AG09309 (cell line): ENCODE measurements around the gene ADSS1.

Experiments used
- DNase-seq: peaks from one replicate; pipeline ENCODE4 v3.0.0-alpha.2; 2010; ENCODE audit warnings: low read depth
- H3K4me3 ChIP-seq: 2 replicates; pipeline ENCODE4 v1.5.1; 2011; ENCODE audit warnings: mild to moderate bottlenecking, low read depth, low read length, moderate library complexity; ENCODE audit not compliant: control insufficient read depth
- TF ChIP-seq, protein P1 (sequence below): IDR thresholded peaks from 2 replicates; pipeline ENCODE4 v1.5.1; 2011; ENCODE audit warnings: mild to moderate bottlenecking, low read depth, low read length, inconsistent platforms; ENCODE audit not compliant: insufficient read depth, control insufficient read depth; ENCODE audit errors: missing control alignments

Gene ADSS1

GRCh38 chr14:104704252-104704651, 19.8 kb upstream of the ADSS1 start:
- TF ChIP-seq, protein P1, sequence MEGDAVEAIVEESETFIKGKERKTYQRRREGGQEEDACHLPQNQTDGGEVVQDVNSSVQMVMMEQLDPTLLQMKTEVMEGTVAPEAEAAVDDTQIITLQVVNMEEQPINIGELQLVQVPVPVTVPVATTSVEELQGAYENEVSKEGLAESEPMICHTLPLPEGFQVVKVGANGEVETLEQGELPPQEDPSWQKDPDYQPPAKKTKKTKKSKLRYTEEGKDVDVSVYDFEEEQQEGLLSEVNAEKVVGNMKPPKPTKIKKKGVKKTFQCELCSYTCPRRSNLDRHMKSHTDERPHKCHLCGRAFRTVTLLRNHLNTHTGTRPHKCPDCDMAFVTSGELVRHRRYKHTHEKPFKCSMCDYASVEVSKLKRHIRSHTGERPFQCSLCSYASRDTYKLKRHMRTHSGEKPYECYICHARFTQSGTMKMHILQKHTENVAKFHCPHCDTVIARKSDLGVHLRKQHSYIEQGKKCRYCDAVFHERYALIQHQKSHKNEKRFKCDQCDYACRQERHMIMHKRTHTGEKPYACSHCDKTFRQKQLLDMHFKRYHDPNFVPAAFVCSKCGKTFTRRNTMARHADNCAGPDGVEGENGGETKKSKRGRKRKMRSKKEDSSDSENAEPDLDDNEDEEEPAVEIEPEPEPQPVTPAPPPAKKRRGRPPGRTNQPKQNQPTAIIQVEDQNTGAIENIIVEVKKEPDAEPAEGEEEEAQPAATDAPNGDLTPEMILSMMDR: no peak
- no peak for DNase-seq
- H3K4me3 ChIP-seq: no peak overlapping the region

GRCh38 chr14:104705340-104706047, 18.5 kb upstream of the ADSS1 start:
- no peak overlapping the region for H3K4me3 ChIP-seq
- DNase-seq: no peak
- TF ChIP-seq, protein P1: no peak

DNA sequence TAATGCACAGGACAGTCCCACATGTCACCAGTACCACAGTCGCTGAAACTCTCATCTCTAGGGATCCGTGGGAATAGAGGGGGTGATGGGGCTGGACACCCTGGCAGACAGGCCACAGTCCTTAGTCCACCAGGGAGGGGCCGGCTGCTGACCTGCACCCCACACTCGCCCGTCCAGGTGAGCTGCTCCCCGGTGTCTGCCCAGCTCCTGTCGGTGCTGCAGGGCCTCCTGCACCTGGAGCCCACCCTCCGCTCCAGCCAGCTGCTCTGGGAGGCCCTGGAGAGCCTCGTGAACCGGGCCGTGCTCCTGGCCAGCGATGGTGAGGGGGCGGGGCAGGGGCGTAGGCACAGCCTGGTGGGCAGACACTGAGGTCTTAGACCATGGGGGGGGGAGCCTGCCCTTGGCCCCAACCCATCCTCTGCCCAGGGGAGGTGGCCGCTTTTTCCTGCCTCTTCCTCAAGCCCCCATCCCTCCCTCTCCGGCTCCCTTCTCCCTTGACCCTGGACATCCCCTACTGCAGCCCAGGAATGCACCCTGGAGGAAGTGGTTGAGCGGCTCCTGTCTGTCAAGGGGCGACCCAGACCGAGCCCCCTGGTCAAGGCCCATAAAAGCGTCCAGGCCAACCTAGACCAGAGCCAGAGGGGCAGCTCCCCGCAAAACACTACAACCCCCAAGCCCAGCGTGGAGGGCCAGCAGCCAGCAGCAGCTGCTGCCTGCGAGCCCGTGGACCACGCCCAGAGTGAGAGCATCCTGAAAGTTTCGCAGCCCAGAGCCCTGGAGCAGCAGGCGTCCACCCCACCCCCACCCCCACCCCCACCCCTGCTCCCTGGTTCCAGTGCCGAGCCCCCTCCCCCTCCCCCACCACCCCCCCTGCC, 17.1 kb upstream of the ADSS1 start:
- DNase-seq: no peak
- TF ChIP-seq, protein P1: no peak
- no peak overlapping the region for H3K4me3 ChIP-seq

- TF ChIP-seq, protein P1: no peak
- no peak for DNase-seq
- no peak overlapping the region for H3K4me3 ChIP-seq
These were observed 16.1 kb upstream of the ADSS1 start for GRCh38 chr14:104707608-104708595.

DNA sequence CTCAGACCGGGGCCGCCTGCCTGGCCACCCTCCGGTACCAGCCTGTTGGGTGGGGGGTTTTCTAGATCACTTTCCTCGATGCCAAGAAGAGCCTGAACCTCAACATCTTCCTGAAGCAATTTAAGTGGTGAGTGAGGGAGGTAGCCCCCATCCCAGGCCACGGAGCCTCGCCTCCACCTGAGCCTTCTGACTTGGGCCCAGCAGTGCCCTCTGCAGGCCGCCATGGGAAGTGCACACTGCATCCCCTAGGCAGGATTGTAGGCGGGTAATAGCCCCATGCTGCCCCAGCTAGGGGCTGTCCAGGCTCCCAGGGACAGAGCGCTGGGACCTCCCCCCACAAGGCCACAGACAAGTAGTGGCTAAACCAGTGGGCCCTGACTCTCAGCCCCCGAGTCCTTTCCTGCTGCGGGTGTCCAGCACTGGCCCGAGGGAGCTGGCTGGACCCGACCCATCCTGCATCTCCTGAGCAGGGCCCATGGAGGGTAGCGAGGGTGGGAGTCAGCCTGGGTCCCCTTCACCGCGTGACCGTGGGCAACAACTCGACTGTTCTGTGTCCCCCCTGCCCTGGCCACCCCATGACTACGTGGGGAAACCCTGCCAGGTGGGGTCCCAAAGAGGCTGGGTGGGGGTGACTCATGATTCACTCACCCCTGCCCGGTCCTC, 15.3 kb upstream of the ADSS1 start:
- DNase-seq: no peak
- H3K4me3 ChIP-seq: no peak overlapping the region

More for the DNA sequence above, 15.3 kb upstream of the ADSS1 start:
- TF ChIP-seq, protein P1: peak; percentile 99
